AG04450 (cell line): ENCODE results near the gene ARAP2. TPM values are rescaled to one million over a fixed set of nuclear protein-coding genes. Genes with fewer than 3 reads are reported as not detected.

Experiments
- CTCF ChIA-PET: fragments of 300-600, 350-600 bp; formaldehyde crosslinking; extraction: SDS; loops from one replicate; lab custom pipeline; 2022; ENCODE audit warnings: antibody characterized with exemption, inconsistent platforms; lab: Charles Lee
- POLR2A ChIA-PET: fragments of 350-600 bp; formaldehyde crosslinking; extraction: SDS; loops from one replicate; lab custom pipeline; 2021; ENCODE audit warnings: antibody characterized with exemption, inconsistent platforms; lab: Yijun Ruan, JAX
- DNase-seq: peaks from one replicate; pipeline ENCODE4 v3.0.0-alpha.2; 2011; ENCODE audit warnings: low read depth, low spot score
- H3K27ac ChIP-seq: one replicate; pipeline ENCODE4 v1.5.1; 2012; ENCODE audit warnings: low read depth, low read length, control low read depth
- H3K27me3 ChIP-seq: one replicate; pipeline ENCODE4 v1.6.0; 2012; ENCODE audit warnings: low read length; ENCODE audit not compliant: control insufficient read depth, insufficient read depth
- H3K4me3 ChIP-seq: 2 replicates; pipeline ENCODE4 v1.5.1; 2011; ENCODE audit warnings: mild to moderate bottlenecking, low read depth, low read length, control low read depth
- H3K9me3 ChIP-seq: 2 replicates; pipeline ENCODE4 v1.5.1; 2012; ENCODE audit warnings: low read length; ENCODE audit not compliant: control insufficient read depth, insufficient read depth
- CTCF ChIP-seq: IDR thresholded peaks from 2 replicates; pipeline ENCODE4 v1.5.1; 2011; ENCODE audit warnings: low read depth, low read length, control low read depth, inconsistent platforms
- polyA plus RNA-seq: library from polyadenylated mRNA; depleted of rRNA; stranded (reverse); fragments of >200 nt; gene quantifications from 2 replicates; pipeline ENCODE4 v1.2.3, GENCODE V29; 2011

Gene ARAP2
- polyA plus RNA-seq, 1 experiment, result 0.11 TPM

GRCh38 chr4:36260731-36261130, 16.4 kb upstream of the ARAP2 start:
- no peak for DNase-seq
- ChIA-PET POLR2A (no interaction called here), CTCF (no interaction called here)
- TF ChIP-seq CTCF, result no peak
- peaks cover 6% of the 10 kb centered on the region for H3K9me3 ChIP-seq
- no peaks in the 10 kb centered on the region for H3K27me3 ChIP-seq
- H3K4me3 ChIP-seq, result no peak overlapping the region
- H3K27ac ChIP-seq, result no peak overlapping the region

GRCh38 chr4:36256398-36256891, 12.1 kb upstream of the ARAP2 start:
- peaks cover 6% of the 10 kb centered on the region for H3K9me3 ChIP-seq
- POLR2A ChIA-PET, result no interaction called here
- no peak for DNase-seq
- no peaks in the 10 kb centered on the region for H3K27me3 ChIP-seq
- no peak for TF ChIP-seq CTCF
- CTCF ChIA-PET, result no interaction called here
- H3K4me3 ChIP-seq, result no peak overlapping the region
- no peak overlapping the region for H3K27ac ChIP-seq

- H3K9me3 ChIP-seq, result peaks cover 2% of the 10 kb centered on the region; the same call in 1 of the 2 replicates
- H3K4me3 ChIP-seq, result no peak overlapping the region
- CTCF ChIA-PET, result no interaction called here
- POLR2A ChIA-PET, result no interaction called here
- DNase-seq, result no peak
- no peaks in the 10 kb centered on the region for H3K27me3 ChIP-seq
- TF ChIP-seq CTCF, result no peak
- no peak overlapping the region for H3K27ac ChIP-seq
Measured at GRCh38 chr4:36255577-36255976, 11.3 kb upstream of the ARAP2 start.

GRCh38 chr4:36254371-36254770, 10.1 kb upstream of the ARAP2 start:
- Histone ChIP-seq H3K9me3 (no peaks in the 10 kb centered on the region), H3K4me3 (no peak overlapping the region), H3K27ac (no peak overlapping the region), H3K27me3 (no peaks in the 10 kb centered on the region)
- POLR2A ChIA-PET, result no interaction called here
- TF ChIP-seq CTCF, result no peak
- DNase-seq, result no peak
- CTCF ChIA-PET, result no interaction called here

- no peaks in the 10 kb centered on the region for H3K9me3 ChIP-seq
- no peaks in the 10 kb centered on the region for H3K27me3 ChIP-seq
- ChIA-PET CTCF (no interaction called here), POLR2A (no interaction called here)
- no peak overlapping the region for H3K4me3 ChIP-seq
- no peak overlapping the region for H3K27ac ChIP-seq
- DNase-seq, result no peak
- TF ChIP-seq CTCF, result no peak
Measured at GRCh38 chr4:36251983-36252382, 7.7 kb upstream of the ARAP2 start.
